Measurements from ENCODE around the gene SF1.
"Not testable (repeated sequence)": the region's sequence is repeated elsewhere in the genome, so short reads cannot be mapped to it uniquely, and the experiment has no call there.

The SF1 gene, protein sequence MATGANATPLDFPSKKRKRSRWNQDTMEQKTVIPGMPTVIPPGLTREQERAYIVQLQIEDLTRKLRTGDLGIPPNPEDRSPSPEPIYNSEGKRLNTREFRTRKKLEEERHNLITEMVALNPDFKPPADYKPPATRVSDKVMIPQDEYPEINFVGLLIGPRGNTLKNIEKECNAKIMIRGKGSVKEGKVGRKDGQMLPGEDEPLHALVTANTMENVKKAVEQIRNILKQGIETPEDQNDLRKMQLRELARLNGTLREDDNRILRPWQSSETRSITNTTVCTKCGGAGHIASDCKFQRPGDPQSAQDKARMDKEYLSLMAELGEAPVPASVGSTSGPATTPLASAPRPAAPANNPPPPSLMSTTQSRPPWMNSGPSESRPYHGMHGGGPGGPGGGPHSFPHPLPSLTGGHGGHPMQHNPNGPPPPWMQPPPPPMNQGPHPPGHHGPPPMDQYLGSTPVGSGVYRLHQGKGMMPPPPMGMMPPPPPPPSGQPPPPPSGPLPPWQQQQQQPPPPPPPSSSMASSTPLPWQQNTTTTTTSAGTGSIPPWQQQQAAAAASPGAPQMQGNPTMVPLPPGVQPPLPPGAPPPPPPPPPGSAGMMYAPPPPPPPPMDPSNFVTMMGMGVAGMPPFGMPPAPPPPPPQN

GRCh38 chr11:64778473-64779298 is at the start of gene SF1:
Gene SF1, minus strand, starts transcription at chr11:64778542. Its CDS starts 150 bp downstream, at chr11:64778392.
- DNase-seq: peak; percentile 94

DNA sequence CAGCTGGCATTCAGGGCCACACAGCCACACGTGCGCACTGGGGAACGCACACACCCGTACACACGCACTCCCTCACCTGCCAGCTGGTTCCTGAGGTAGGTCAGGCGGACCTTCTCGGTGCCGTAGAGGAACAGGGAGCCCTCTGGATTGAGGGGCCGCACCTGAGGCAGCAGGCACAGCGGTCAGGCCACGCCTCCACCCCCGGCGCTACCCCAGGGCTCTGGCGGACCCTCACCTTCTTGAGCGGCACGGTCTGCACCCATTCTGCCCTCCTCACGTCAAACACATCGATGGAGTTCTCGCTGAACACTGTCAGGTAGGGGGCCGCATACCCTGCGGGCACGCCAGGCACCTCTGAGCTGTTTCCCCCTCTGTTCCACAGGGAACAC is 49.1 kb upstream of the SF1 start:
- no peak for DNase-seq

- no peak for DNase-seq
These were observed 48.5 kb upstream of the SF1 start for GRCh38 chr11:64826578-64827450.

GRCh38 chr11:64826062-64826461 is 47.7 kb upstream of the SF1 start:
- DNase-seq: no peak

GRCh38 chr11:64823568-64824119 is 45.3 kb upstream of the SF1 start:
- no peak for DNase-seq

DNA sequence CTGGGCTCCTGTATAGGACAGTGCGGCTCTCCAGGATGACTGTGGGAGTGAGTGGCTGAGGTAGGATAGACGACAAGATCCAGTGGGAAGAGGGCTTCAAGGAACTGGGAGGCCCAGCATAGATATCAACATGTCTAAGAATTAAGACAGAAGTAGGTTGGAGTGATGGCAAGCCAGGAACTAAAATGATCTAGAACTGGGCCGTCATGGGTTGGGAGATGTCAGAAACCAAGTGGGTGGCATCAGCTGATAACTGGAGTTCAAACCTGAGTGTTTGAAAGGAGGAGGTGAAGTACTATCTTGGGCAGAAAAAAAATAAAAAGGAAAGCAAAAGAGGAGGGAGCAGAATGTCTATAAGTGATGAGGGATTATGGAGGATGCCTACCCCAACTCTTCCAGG is 39.1 kb upstream of the SF1 start:
- no peak for DNase-seq

DNA sequence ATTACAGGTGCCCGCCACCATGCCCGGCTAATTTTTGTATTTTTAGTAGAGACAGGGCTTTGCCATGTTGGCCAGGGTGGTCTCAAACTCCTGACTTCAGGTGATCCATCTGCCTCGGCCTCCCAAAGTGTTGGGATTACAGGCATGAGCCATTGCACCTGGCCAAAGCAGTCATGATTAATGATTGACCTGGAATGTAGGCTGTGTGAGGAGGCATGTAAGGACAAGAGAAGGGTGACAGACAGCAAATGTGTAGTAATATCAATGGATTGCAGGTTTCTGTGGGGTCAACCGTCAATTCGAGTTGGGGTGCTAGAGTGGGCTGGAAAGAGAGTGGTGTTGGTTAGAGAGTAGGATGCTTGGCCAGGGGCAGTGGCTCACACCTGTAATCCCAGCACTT is 37.1 kb upstream of the SF1 start:
- DNase-seq: not testable (repeated sequence)

DNA sequence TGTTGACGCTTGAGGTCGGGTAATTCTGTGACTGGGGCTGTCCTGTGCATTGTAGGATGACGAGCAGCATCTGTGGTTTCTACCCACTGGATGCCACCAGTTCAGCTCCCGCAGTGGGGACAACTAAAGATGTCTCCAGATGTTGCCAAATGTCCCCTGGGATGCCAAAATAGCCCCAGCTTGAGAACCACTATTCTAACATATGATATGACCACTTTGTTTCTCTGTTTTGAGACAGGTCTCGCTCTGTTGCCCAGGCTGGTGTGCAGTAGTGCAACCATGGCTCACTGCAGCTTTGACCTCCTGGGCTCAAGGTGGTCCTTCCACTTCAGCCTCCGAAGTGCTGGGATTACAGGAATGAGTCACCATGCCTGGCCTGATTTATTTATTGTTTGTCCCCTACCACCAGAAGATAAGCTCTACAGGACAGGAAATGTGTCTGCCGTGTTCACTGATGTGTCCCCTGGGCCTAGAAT is 36.4 kb upstream of the SF1 start:
- no peak for DNase-seq

GRCh38 chr11:64813826-64814225 is 35.5 kb upstream of the SF1 start:
- no peak for DNase-seq

DNA sequence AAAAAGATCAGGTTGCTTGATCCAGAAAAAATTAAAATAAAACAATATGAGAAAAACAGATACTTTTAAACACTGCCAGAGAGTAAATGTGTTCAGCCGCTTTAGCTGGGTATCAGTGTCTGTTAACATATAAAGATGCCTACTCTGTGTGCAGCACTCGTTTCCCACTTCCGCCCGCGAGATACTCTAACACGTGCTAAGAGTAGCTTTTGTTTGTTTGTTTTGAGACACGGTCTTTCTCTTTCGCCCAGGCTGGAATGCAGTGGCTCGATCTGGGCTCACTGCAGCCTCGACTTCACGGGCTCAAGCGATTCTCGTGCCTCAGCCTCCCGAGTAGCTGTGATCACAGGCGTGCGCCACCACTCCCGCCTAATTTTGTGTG is 32.5 kb upstream of the SF1 start:
- DNase-seq: no peak

DNA sequence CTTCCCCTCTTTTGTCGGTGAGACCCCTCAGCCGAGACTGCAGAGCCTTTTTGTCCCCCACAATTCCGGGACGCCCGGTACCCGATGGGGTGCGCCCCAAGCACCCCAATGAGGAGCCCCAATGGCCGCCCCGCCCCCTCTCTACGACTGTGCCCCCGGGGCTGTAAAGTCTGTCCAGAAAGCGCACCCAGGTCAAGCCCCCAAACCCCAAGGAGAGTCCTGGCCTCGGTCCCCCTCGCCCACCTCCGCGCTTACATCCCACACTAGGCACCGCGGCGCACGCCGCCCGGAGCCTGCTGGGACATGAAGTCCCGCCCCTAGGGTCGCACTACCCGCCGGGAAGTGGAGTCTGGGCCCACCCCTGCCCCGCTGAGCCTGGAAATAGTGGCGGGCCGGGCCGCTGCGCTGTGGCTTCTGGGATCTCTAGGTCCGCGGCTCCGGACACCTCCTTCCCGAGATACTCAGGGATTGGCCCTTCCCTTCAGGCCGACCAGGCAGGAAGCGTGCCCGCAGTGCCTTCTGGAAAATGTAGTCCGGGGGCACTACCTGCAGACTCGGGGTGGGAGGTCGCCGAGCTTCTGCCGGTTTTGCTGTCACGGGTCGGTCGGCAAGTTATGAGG is 32.0 kb upstream of the SF1 start, which contains the start of gene MEN1:
TSS of gene MEN1 (minus strand) at position 281 of the 620 bp plus-strand sequence. CDS start 442 bp downstream, outside the sequence.
- DNase-seq: peak; percentile 41

DNA sequence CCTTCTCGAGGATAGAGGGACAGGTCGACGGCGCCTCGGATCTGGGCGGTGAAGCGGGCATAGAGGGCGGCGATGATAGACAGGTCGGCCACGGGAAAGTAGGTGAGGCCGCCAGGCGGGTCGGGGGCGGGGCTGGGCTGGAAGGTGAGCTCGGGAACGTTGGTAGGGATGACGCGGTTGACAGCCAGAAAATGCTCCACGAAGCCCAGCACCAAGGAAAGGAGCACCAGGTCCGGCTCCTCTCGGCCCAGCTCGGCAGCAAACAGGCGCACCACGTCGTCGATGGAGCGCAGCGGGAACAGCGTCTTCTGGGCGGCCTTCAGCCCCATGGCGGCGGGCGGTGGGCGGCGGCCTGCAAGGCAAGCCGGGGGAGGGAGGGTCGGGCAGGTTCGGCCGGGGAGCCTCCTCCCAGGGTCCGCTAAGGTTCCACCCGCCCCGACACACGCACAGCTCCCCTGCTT is 31.5 kb upstream of the SF1 start:
- DNase-seq: no peak

DNA sequence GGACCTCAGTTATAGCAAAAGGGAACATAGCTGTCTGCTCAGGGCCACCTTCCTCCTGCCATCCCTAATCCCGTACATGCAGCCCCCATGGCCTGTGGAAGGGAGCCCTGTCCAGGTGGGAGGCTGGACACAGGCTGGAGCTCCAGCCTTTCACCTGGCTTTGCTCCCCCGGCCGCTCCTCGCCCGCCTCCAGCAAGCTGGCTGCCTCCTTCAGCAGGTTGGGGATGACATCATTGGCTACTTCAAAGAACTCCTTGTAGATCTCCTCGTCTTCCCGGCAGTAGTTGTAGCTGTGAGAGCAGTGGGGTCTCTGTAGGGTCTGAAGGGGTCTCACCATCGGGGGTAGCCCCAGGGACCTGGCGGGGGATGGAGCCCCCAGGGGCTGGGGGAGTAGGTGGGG is 27.1 kb upstream of the SF1 start:
- no peak for DNase-seq

DNA sequence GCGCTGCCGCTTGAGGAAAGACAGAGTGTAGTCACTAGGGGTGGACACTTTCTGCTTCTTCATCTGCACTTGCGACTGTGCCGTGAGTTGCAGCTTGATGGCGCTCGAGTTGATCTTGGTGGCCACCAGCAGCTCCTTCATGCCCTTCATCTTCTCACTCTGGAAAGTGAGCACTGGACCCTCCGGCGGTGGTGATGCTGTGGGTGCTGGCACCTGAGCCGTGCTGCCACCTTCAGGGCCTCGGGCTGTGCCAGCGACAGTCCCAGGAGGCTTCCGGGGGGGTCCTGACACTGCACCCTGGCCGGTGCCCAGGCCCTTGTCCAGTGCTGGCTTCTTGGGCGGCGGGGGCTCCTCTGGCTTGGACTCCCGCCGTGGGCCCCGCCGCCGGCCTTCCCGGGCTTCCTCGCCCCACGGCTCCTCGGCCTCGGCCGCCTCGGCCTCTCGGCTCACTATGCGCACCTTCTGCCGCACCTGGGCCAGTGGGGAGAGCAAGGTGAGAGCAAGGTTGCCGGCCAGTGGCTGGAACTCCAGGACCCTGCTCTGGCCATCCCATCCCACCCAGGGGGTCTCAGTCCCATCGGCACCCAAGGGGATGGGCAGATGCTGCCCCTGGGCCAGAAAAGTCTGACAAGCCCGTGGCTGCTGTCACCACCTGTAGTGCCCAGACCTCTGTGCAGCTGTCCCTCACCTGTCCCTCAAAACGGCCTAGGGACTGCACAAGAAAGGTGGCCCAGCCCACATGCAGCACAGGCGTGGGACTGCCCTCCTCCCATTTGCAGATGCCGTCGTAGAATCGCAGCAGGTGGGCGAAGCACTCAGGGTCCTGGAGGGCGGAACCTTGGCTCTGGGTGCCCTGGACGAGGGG is 26.2 kb upstream of the SF1 start:
- DNase-seq: no peak

DNA sequence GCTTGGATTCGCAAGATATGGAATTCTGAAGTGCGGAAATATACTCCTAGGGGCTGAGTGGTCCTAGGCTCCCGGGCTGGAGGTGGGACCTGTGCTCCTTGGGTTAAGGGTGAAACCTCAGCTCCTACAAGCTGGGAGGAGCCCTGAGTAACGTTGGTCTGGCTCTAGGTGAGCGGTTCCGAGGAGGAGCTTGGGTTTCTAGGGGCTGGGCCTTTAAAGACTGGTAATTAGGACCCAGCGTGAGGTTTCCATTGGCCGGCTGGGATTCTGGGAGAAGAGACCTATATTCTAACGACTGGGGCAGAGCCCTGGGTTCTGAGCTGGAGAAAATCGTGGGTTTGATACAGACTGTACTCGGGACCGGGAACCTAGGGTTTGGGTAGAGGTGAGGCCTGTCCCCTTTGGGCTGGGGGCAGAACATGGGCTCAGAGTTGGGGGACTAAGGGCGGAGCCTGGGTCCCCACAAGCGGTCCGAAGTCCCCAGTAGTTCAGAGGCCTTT is 25.6 kb upstream of the SF1 start:
- DNase-seq: no peak

GRCh38 chr11:64803158-64803845 is 25.0 kb upstream of the SF1 start, which contains the start of gene MAP4K2:
Gene MAP4K2, minus strand, starts transcription at chr11:64803214. Its CDS starts 65 bp downstream, at chr11:64803149.
- DNase-seq: peak; percentile 21

GRCh38 chr11:64802370-64803157 is 24.2 kb upstream of the SF1 start:
- DNase-seq: no peak

GRCh38 chr11:64801561-64802369 is 23.4 kb upstream of the SF1 start:
- DNase-seq: no peak

Data from GOT3 (cell line).